Ishikawa (cell line): ENCODE measurements around the gene PITPNC1.

ENCODE experiments used
- EGR1 ChIP-seq: IDR thresholded peaks from 2 replicates; pipeline ENCODE4 v1.6.1; 2012
- EP300 ChIP-seq: IDR thresholded peaks from 2 replicates; pipeline ENCODE4 v1.6.1; 2012; ENCODE audit warnings: borderline replicate concordance
- MAX ChIP-seq: IDR thresholded peaks from 2 replicates; pipeline ENCODE4 v1.6.1; 2012
- NFIC ChIP-seq: IDR thresholded peaks from 2 replicates; pipeline ENCODE4 v1.6.1; 2012
- REST ChIP-seq: IDR thresholded peaks from 2 replicates; pipeline ENCODE4 v1.6.1; 2012; ENCODE audit warnings: low read depth, mild to moderate bottlenecking
- TAF1 ChIP-seq: IDR thresholded peaks from 2 replicates; pipeline ENCODE4 v1.6.1; 2012; ENCODE audit warnings: low read depth, mild to moderate bottlenecking
- TEAD4 ChIP-seq: IDR thresholded peaks from 2 replicates; pipeline ENCODE4 v1.6.1; 2012
- YY1 ChIP-seq: IDR thresholded peaks from 2 replicates; pipeline ENCODE4 v1.6.1; 2012; ENCODE audit warnings: low read depth

- TF ChIP-seq REST (no peak), EP300 (no peak), EGR1 (no peak), TAF1 (no peak), NFIC (no peak), TEAD4 (no peak), MAX (no peak), YY1 (no peak)
These were observed 108.6 kb downstream of the PITPNC1 start for GRCh38 chr17:67485666-67486065.
